GM12891 (cell line): ENCODE measurements around the gene PSMD11.

Source experiments
- PAX5 ChIP-seq: IDR thresholded peaks from 2 replicates; pipeline ENCODE4 v1.6.1; 2011; ENCODE audit warnings: low read length, moderate library complexity, mild to moderate bottlenecking; ENCODE audit not compliant: insufficient read depth, severe bottlenecking
- POLR2A ChIP-seq: IDR thresholded peaks from 2 replicates; pipeline ENCODE4 v1.6.1; 2011; ENCODE audit warnings: low read depth, low read length, control low read depth
- POLR2AphosphoS5 ChIP-seq: IDR thresholded peaks from 2 replicates; pipeline ENCODE4 v1.6.1; 2011; ENCODE audit warnings: low read depth, low read length, control low read depth
- TAF1 ChIP-seq: IDR thresholded peaks from 2 replicates; pipeline ENCODE4 v1.6.1; 2011; ENCODE audit warnings: low read depth, low read length, control low read depth

DNA sequence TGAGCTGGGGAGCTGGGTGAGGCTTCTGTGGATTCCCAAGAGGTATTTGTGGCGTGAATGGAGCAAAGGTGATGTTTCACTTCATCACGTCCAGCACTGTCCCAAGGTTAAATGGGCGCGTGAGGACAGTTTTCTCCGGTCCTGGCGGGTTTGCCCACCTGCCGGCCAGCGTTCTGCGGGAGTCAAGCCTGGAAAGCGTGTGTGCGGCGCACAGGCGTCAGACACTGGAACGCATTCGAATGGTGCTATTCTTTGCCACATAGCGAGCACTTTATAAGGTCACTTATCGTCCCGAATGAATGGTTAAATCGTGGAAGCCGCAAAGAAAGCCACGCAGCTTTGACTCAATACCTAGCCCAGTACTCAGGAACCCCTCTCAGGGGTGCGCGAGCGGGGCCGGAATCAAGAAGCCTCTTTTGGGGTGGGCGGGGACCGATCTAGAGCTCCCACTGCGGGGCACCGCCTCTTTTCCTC is 446 bp upstream of the PSMD11 start:
- TF ChIP-seq POLR2A = no peak
- no peak for TF ChIP-seq TAF1
- no peak for TF ChIP-seq POLR2AphosphoS5
- no peak for TF ChIP-seq PAX5
